HL-60 (cell line): ENCODE measurements around the gene RYR3.

Experiments
- POLR2AphosphoS5 ChIP-seq: IDR thresholded peaks from 2 replicates; pipeline ENCODE4 v1.6.1; 2012; ENCODE audit warnings: low read depth
- TF ChIP-seq, protein P1 (sequence below): IDR thresholded peaks from one replicate; pipeline ENCODE4 v1.5.1; 2011; ENCODE audit warnings: low read length, control low read depth, inconsistent platforms; ENCODE audit not compliant: insufficient read depth

DNA sequence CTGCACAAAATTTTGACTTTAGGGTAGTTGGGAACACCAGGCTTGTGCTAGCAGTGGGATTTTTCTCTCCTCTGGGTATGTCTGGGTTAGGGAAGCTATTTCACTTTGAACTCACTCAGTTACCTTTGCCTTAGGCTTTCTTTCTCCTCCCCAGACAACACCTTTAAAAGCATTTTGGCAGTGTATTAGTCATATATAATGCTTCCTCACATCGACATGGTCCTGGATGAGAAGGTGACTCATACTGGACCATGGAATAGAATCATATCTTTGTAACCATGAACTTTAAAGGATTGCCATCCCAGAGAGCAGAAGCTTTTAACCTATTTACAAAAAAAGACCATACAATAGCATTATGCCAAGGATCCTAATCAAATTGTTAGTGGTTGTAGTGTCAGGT lies 2.7 kb downstream of the RYR3 start:
- TF ChIP-seq, protein P1, sequence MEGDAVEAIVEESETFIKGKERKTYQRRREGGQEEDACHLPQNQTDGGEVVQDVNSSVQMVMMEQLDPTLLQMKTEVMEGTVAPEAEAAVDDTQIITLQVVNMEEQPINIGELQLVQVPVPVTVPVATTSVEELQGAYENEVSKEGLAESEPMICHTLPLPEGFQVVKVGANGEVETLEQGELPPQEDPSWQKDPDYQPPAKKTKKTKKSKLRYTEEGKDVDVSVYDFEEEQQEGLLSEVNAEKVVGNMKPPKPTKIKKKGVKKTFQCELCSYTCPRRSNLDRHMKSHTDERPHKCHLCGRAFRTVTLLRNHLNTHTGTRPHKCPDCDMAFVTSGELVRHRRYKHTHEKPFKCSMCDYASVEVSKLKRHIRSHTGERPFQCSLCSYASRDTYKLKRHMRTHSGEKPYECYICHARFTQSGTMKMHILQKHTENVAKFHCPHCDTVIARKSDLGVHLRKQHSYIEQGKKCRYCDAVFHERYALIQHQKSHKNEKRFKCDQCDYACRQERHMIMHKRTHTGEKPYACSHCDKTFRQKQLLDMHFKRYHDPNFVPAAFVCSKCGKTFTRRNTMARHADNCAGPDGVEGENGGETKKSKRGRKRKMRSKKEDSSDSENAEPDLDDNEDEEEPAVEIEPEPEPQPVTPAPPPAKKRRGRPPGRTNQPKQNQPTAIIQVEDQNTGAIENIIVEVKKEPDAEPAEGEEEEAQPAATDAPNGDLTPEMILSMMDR, result no peak
- TF ChIP-seq POLR2AphosphoS5, result no peak
